ENCODE results near the gene HP. TPM values are rescaled to one million over a fixed set of nuclear protein-coding genes. Genes with fewer than 3 reads are reported as not detected.

The HP gene
- total and polyA plus RNA-seq, 7 donors: 0.49 to 11.2 (median 3.6) TPM; not detected in 2

- no peak for DNase-seq
- peaks cover 0 to 47% (median 9%) of the 10 kb centered on the region in 4 donors for H3K36me3 ChIP-seq
- no peak overlapping the region for H3K4me3 ChIP-seq
- TF ChIP-seq EP300 (IDR thresholded peaks at IDR 0.05): no peak
- no peak for TF ChIP-seq CTCF (IDR thresholded peaks at IDR 0.05)
- TF ChIP-seq POLR2A (IDR thresholded peaks at IDR 0.05): no peak
- TF ChIP-seq POLR2AphosphoS5 (IDR thresholded peaks at IDR 0.05): no peak
- H3K27ac ChIP-seq: no peak overlapping the region
- H3K4me1 ChIP-seq: no peaks in the 10 kb centered on the region
- intact Hi-C loops (cut with DNase I): no loop called here
- WGBS, 2 donors: 41 to 54% methylated on average over 3 of the region's 3 CpGs
- H3K27me3 ChIP-seq: no peaks in the 10 kb centered on the region
- no peaks in the 10 kb centered on the region for H3K9me3 ChIP-seq
These were observed 29.6 kb downstream of the HP start for GRCh38 chr16:72083778-72084404.

GRCh38 chr16:72084445-72084844 is 30.1 kb downstream of the HP start:
- H3K9me3 ChIP-seq: no peaks in the 10 kb centered on the region
- TF ChIP-seq POLR2A (IDR thresholded peaks at IDR 0.05): no peak
- TF ChIP-seq POLR2AphosphoS5 (IDR thresholded peaks at IDR 0.05): no peak
- TF ChIP-seq EP300 (IDR thresholded peaks at IDR 0.05): no peak
- no peak for TF ChIP-seq CTCF (IDR thresholded peaks at IDR 0.05)
- 98% methylated on average over 10 of the region's 10 CpGs for WGBS, 2 donors
- no peak overlapping the region for H3K27ac ChIP-seq
- intact Hi-C loops (cut with DNase I): no loop called here
- H3K36me3 ChIP-seq: peaks cover 0 to 53% (median 15%) of the 10 kb centered on the region in 4 donors
- no peaks in the 10 kb centered on the region for H3K27me3 ChIP-seq
- no peak overlapping the region for H3K4me3 ChIP-seq
- DNase-seq: no peak
- no peaks in the 10 kb centered on the region for H3K4me1 ChIP-seq

GRCh38 chr16:72085002-72085401 is 30.7 kb downstream of the HP start:
- TF ChIP-seq POLR2AphosphoS5 (IDR thresholded peaks at IDR 0.05) (no peak), POLR2A (IDR thresholded peaks at IDR 0.05) (no peak), CTCF (IDR thresholded peaks at IDR 0.05) (no peak), EP300 (IDR thresholded peaks at IDR 0.05) (no peak)
- WGBS, 2 donors: 98 to 100% methylated on average over 2 of the region's 2 CpGs
- H3K36me3 ChIP-seq: peaks cover 0 to 58% (median 19%) of the 10 kb centered on the region in 4 donors

GRCh38 chr16:72091217-72091616 is 36.9 kb downstream of the HP start:
- no peak for DNase-seq
- WGBS, 2 donors: 49 to 89% methylated on average over 3 of the region's 3 CpGs
- H3K27me3 ChIP-seq: no peaks in the 10 kb centered on the region
- no peaks in the 10 kb centered on the region for H3K9me3 ChIP-seq
- H3K27ac ChIP-seq: no peak overlapping the region
- peaks cover 0 to 40% (median 34%) of the 10 kb centered on the region in 4 donors for H3K4me1 ChIP-seq
- H3K4me3 ChIP-seq: no peak overlapping the region
- peaks cover 0 to 48% (median 22%) of the 10 kb centered on the region in 4 donors for H3K36me3 ChIP-seq
- no peak for TF ChIP-seq CTCF (IDR thresholded peaks at IDR 0.05)
- TF ChIP-seq POLR2A (IDR thresholded peaks at IDR 0.05): no peak
- no peak for TF ChIP-seq POLR2AphosphoS5 (IDR thresholded peaks at IDR 0.05)
- TF ChIP-seq EP300 (IDR thresholded peaks at IDR 0.05): no peak
- intact Hi-C loops (cut with DNase I): loop anchor here (5.0 to 10.0 kb wide), 3 partner anchors 194 to 629 kb away; partner anchors contain the start of genes IST1, PHLPP2 and ZNF23

More at GRCh38 chr16:72085002-72085401, 30.7 kb downstream of the HP start:
- DNase-seq: no peak
- Histone ChIP-seq H3K27ac (no peak overlapping the region), H3K9me3 (no peaks in the 10 kb centered on the region), H3K4me3 (no peak overlapping the region), H3K27me3 (no peaks in the 10 kb centered on the region), H3K4me1 (no peaks in the 10 kb centered on the region)
- intact Hi-C loops (cut with DNase I): no loop called here
